Vagina (tissue), 2 donors: ENCODE results near the gene ALX3.

Experiments used
- CTCF ChIP-seq, 3 experiments: fragments of 450-650 bp in 2 of 3; fragments of 200-600 bp in 1 of 3; sonication (generic) in 1 of 3; IDR thresholded peaks; one replicate each; pipeline ENCODE4 v1.5.1; 2017 to 2019; ENCODE audit warnings: antibody characterized with exemption in 3 of 3, mild to moderate bottlenecking in 2 of 3, moderate library complexity in 2 of 3
- POLR2A ChIP-seq, 2 donors: fragments of 450-650 bp; IDR thresholded peaks; one replicate each; pipeline ENCODE4 v1.6.1; 2017; ENCODE audit warnings: antibody characterized with exemption in 2 of 2, mild to moderate bottlenecking in 2 of 2, moderate library complexity in 2 of 2

GRCh38 chr1:110056285-110056683 lies 14.2 kb downstream of the ALX3 start:
- TF ChIP-seq CTCF (IDR thresholded peaks at IDR 0.05) (no peak), POLR2A (IDR thresholded peaks at IDR 0.05) (no peak)
